ENCODE measurements around the gene PDSS2. TPM values are rescaled to one million over a fixed set of nuclear protein-coding genes. Genes with fewer than 3 reads are reported as not detected.

PDSS2 gene
- total RNA-seq, 1 donor from 2014 or later: 6.5 TPM

GRCh38 chr6:107440936-107441335, 18.4 kb downstream of the PDSS2 start:
- H3K4me1 Mint-ChIP-seq (ENCODE audit: low read depth, unreplicated experiment): no peaks in the 10 kb centered on the region
- no peaks in the 10 kb centered on the region for H3K36me3 Mint-ChIP-seq (ENCODE audit: unreplicated experiment)
- H3K4me3 Mint-ChIP-seq (ENCODE audit: unreplicated experiment): no peak overlapping the region
- H3K9me3 Mint-ChIP-seq (ENCODE audit: unreplicated experiment): no peaks in the 10 kb centered on the region
- DNase-seq: no peak
- TF ChIP-seq CTCF (IDR thresholded peaks at IDR 0.05; ENCODE audit: partially characterized antibody, unreplicated experiment): no peak
- no peak overlapping the region for H3K27ac Mint-ChIP-seq (ENCODE audit: unreplicated experiment)
- no peaks in the 10 kb centered on the region for H3K27me3 Mint-ChIP-seq (ENCODE audit: unreplicated experiment)

GRCh38 chr6:107439406-107439805, 20.0 kb downstream of the PDSS2 start:
- Mint-ChIP-seq H3K36me3 (ENCODE audit: unreplicated experiment) (no peaks in the 10 kb centered on the region), H3K4me1 (ENCODE audit: low read depth, unreplicated experiment) (no peaks in the 10 kb centered on the region), H3K4me3 (ENCODE audit: unreplicated experiment) (no peak overlapping the region), H3K27me3 (ENCODE audit: unreplicated experiment) (no peaks in the 10 kb centered on the region), H3K27ac (ENCODE audit: unreplicated experiment) (no peak overlapping the region), H3K9me3 (ENCODE audit: unreplicated experiment) (no peaks in the 10 kb centered on the region)
- DNase-seq: no peak
- TF ChIP-seq CTCF (IDR thresholded peaks at IDR 0.05; ENCODE audit: partially characterized antibody, unreplicated experiment): no peak

- no peak for TF ChIP-seq CTCF (IDR thresholded peaks at IDR 0.05; ENCODE audit: partially characterized antibody, unreplicated experiment)
- DNase-seq: no peak
- Mint-ChIP-seq H3K4me1 (ENCODE audit: low read depth, unreplicated experiment) (no peaks in the 10 kb centered on the region), H3K4me3 (ENCODE audit: unreplicated experiment) (no peak overlapping the region), H3K36me3 (ENCODE audit: unreplicated experiment) (peaks cover 10% of the 10 kb centered on the region), H3K27me3 (ENCODE audit: unreplicated experiment) (no peaks in the 10 kb centered on the region), H3K9me3 (ENCODE audit: unreplicated experiment) (no peaks in the 10 kb centered on the region), H3K27ac (ENCODE audit: unreplicated experiment) (no peak overlapping the region)
Measured at GRCh38 chr6:107437691-107438090, 21.7 kb downstream of the PDSS2 start.

- DNase-seq: no peak
- Mint-ChIP-seq H3K27ac (ENCODE audit: unreplicated experiment) (no peak overlapping the region), H3K4me3 (ENCODE audit: unreplicated experiment) (no peak overlapping the region), H3K36me3 (ENCODE audit: unreplicated experiment) (peaks cover 11% of the 10 kb centered on the region), H3K27me3 (ENCODE audit: unreplicated experiment) (no peaks in the 10 kb centered on the region), H3K4me1 (ENCODE audit: low read depth, unreplicated experiment) (no peaks in the 10 kb centered on the region), H3K9me3 (ENCODE audit: unreplicated experiment) (no peaks in the 10 kb centered on the region)
- TF ChIP-seq CTCF (IDR thresholded peaks at IDR 0.05; ENCODE audit: partially characterized antibody, unreplicated experiment): no peak
Measured at GRCh38 chr6:107436881-107437280, 22.5 kb downstream of the PDSS2 start.

GRCh38 chr6:107435798-107436197, 23.6 kb downstream of the PDSS2 start:
- H3K36me3 Mint-ChIP-seq (ENCODE audit: unreplicated experiment): peaks cover 11% of the 10 kb centered on the region
- no peaks in the 10 kb centered on the region for H3K9me3 Mint-ChIP-seq (ENCODE audit: unreplicated experiment)
- H3K4me3 Mint-ChIP-seq (ENCODE audit: unreplicated experiment): no peak overlapping the region

More at GRCh38 chr6:107435798-107436197, 23.6 kb downstream of the PDSS2 start:
- H3K27ac Mint-ChIP-seq (ENCODE audit: unreplicated experiment): no peak overlapping the region
- TF ChIP-seq CTCF (IDR thresholded peaks at IDR 0.05; ENCODE audit: partially characterized antibody, unreplicated experiment): no peak
- no peaks in the 10 kb centered on the region for H3K27me3 Mint-ChIP-seq (ENCODE audit: unreplicated experiment)
- DNase-seq: no peak
- H3K4me1 Mint-ChIP-seq (ENCODE audit: low read depth, unreplicated experiment): no peaks in the 10 kb centered on the region

All from glutamatergic neuron (in vitro differentiated cells).